DMS79 treated with DMSO at 0.1 percent for 48 hours (cell line): ENCODE data around the gene CDC20B.
"Not testable (repeated sequence)": the region's sequence is repeated elsewhere in the genome, so short reads cannot be mapped to it uniquely, and the experiment has no call there.

Experiments
- DNase-seq: peaks from one replicate; lab custom pipeline; 2025; lab: John Stamatoyannopoulos, UW

CDC20B gene

DNA sequence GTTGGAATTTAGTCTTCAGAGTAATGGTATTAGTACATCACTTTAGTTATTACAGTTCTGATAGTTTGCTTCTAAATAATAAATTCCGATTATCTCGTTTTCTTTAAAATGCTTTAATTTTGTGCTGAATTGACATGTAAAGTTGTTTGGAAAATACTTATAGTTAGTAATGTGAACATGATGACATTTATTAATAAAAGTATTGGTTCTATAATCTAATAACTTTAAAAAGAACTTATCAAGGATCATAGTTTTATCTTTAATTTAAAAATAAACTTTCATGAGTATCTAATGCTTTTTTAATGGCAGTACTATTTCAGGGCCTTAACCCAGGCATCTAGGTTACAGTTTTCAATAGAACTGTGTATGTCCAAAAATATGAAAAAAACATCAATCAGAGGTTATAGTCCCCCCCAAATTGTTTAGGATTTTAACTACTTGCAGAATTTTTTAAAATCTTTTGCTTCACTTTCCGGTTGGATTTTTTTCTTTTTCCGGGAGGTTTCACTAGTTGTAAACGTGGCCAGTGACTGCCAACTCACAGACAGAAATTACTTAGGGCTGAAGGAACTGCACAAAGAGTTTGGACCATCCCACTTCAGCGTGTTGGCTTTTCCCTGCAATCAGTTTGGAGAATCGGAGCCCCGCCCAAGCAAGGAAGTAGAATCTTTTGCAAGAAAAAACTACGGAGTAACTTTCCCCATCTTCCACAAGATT lies 12.3 kb downstream of the CDC20B start:
- DNase-seq = no peak

DNA sequence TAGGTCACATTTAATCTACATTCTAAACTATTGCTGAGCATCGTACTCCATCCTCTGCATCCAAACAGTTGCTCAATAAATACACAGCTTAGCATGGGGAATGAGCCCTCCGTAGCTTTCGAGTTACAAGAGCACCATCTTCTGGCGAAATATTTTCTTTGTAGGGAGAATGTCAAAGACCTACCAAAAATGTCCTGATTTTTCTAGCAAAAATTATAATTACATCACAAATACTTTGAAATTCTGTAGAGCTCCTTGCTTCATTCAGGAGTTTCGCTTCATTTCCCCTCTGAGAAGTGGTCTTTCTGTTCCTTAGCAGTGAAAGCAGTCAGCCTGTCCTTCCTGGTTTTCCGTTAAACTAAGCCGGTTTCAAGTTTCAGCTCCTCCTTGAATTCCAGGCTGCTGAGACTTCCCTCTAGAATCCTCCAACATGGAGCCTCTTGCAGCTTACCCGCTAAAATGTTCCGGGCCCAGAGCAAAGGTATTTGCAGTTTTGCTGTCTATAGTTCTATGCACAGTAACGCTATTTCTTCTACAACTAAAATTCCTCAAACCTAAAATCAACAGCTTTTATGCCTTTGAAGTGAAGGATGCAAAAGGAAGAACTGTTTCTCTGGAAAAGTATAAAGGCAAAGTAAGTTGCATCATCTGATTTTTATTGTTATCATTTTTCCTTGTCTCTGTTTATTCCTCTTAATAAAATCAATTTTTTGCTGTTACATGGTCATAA lies 13.0 kb downstream of the CDC20B start, which contains the start of gene GPX8:
Gene GPX8 (plus strand): TSS at position 409 of the 730 bp plus-strand sequence. CDS start 22 bp downstream, at position 431.
- peak; percentile 18 for DNase-seq

DNA sequence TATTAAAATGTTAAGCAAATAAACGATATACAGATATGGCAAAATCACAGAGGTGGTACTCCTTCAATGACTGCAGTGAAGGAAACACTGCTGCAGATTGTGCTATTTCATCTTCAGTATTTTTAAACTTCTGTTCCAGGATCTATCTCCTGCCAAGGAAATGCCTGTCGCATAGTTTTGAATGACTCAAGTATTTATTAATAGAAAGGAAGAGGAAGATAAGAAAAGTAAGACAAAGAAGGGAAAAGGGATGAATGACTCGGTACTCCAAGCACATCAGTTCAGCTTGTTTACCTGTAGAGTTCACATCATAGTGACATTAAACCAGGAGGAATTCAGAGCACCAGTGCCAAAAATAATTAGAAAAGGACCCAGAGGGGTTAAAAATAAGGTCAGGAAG lies 18.1 kb downstream of the CDC20B start:
- no peak for DNase-seq

DNA sequence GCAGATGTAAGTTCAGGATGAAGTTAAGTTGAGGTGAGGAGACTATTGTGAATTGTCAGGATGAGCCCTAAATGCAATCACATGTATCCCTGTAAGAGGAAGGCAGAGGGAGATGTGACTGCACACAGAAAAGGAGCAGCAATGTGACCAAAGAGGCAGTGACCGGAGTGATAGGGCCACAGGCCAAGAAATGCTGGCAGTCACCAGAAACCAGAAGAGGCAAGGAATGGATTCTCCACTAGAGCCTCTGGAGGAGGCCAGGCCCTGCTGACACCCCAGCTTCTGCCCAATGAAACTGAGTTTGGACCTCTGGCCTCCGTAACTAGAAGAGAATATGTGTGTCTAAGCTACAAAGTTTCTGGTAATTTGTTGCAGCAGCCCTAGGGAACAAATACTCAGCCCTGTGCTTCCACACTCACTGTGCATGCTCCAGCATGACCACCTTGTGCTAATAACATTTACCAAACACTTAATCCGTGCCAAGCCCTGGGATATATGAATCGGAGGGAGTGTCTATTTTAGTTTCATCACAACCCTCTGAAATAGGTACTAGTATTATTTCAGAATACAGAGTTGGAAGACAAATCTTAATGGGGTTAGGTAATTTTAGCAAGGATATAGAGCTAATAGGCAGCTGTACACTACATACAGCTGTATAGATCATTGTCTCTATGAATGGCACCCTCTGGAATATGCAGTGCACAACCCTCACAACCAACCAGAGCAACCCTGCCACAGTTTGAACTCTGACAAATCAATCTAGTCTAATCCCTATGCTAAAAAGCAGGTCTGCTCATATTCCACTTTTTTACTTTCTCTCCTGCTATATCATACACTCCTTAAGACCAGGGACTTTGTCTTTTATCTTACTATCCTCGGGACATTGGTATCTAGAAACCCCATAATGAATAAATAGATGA lies 20.8 kb downstream of the CDC20B start:
- DNase-seq = no peak

DNA sequence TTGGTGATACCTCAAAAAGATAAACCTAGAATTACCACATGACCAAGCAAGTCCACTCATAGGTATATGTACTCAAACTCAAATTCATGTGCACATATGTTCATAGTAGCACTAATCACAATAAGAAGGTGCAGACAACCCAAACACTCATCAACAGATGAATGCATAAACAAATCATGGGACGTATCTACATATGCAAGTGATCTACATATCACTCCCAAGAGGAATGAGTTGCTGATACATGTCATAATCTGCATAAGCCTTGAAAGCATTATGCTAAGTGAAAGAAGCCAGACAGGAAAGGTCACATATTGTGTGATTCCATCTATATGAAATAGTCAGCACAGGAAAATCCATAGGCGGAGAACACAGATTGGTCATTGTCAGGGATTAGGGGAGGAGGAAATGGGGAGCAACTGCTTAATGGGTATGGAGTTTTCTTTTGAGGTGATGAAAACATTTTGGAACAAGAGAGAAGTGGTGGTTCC lies 23.6 kb downstream of the CDC20B start:
- DNase-seq = no peak

- DNase-seq = peak; percentile 31
Observed at GRCh38 chr5:55146543-55147151, 26.3 kb downstream of the CDC20B start.

DNA sequence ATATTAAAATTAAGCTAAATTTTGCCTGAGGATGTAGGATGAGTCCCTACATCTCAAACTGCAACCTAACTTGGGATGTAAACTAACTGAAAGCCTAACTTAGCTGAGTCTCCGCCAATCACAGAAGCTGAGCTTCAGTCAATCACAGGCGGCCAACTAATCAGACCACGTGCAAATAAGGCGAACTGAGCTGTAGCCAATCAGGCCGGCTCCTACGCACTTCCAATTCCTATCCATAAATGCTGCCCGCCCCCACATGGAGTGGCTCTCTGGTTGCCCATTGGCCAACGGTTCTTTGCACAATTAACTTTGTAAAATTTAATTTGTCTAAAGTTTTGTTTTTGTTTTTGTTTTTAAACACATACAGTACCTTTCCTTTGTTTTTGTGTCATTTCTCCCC lies 26.9 kb downstream of the CDC20B start:
- no peak for DNase-seq

DNA sequence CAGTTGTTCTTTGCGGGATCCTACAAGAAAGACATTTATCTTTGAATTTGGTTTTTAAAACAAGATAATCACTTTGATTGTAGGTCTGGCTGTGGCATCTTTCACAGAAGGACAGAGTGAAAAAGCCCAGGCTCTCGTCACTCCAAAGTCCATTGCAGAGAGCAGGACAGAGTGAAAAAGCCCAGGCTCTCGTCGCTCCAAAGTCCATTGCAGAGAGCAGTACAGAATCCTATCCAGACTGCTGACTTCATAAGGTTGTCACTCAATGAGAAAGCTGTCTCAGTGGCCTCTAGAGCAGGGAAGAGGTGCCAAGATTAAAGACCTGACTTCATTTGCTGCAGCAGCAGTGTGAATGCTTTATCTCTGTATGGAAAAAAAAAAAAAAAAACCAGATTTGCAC lies 29.4 kb downstream of the CDC20B start:
- DNase-seq = no peak

- no peak for DNase-seq
Observed at GRCh38 chr5:55141945-55142690, 30.9 kb downstream of the CDC20B start.

DNA sequence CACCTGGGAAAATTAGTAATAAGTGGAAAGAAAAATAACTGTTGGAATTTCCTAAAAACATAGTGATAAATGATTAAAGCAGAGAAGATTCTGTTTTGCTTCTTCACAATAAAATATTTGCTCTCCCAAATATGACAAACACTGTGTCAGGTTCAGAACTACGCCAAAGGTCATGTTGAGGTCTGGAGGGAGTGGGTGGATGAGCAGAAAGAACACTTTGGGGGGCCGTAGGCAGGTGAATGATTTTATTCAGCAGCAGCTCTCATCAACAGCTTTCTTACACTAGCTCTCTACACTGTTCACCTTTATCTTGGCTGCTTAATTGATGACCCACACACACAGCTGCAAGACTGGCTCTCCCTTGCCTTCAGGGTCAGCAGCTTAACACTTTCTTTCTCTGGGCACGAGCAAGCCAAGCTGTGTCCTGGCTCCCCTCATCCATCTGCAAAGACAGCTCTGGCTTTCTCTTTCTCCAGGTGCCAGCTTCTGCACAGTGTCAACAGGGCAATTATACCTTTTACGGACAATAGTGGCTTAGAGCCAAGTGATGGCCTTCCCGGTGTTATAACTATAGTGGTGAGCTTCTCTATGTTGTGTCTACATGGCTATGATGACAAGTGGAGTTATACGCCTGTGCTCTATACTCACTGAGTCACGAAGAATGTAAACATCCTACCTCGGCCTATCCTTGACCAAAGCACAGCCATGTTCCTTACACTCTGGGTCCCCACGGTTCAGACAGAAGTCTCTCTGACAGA lies 31.9 kb downstream of the CDC20B start:
- DNase-seq = no peak

DNA sequence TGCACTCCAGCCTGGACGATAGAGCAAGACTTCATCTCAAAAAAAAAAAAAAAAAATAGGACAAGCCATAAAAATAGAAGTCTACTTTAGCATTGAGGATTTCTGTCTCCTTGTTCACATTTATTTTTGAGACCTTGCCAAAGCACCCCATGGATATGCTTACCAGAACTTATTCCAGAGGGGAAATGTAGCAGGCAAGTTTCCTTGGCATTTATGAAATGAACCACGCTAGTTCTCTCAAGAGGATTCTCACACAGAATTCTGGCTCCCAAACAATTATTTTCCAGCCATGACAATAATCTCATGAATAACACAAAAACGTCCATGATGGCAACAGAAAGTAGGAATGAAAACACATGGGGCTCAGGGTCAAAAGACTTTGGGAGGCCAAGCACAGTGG lies 36.5 kb downstream of the CDC20B start:
- DNase-seq = no peak

- DNase-seq = no peak
Observed at GRCh38 chr5:55134053-55134722, 38.8 kb downstream of the CDC20B start.

DNA sequence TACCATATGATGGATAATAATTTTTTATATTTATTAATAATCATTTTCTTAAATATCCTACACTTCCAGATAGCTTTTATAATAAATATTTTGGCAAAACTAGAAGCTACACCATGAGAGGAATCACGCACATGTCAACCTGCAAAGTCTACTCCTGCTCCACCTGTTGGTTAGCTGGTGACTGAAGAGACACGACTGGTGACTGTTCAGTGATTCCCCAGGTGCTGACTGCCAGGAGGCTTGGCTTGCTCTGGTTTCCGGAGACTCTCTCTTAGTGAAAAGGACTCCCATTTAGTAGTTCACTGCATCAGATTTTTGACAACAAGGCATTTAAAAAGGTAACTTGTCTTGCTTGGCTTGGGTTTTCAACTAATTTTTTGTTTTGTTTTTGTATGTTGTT lies 49.6 kb downstream of the CDC20B start:
- DNase-seq = no peak

DNA sequence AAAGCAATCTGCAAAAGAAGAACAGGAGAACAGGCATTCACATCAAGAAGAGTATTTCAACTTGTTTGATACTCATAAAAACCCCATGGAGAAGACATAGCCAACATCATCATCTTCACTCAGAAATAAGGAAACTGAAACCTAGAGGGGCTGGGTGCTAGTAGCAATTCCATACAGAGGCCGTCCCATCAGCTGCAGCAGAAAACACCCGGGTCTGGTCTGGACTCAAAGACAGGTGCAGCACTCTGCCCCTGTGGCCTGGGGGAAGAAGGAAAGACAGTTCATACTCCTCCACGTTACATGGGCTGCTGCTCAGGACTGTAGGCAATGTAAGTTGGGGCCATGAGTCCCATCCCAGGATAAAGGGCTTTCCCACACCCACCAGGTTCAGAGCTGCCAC lies 58.9 kb downstream of the CDC20B start:
- DNase-seq = no peak

DNA sequence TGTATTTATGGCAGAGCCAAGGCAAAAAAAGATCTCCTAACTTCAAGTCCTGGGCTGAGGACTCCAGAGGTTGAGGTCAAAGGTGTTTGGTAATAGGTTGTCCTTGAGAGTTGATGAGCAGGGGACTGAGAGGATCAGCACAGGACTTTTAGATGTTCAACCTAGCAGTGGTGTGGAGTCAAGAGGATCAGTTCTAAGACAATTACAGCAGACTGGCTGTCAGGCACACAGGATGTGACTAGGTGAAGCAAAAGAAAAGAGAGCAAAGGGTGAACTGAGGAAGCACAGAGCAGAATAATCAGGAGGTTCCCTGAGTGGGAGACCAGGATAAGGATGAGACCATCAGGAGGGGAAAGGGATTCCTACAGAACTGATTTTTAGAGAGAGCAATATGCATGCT lies 59.6 kb downstream of the CDC20B start:
- DNase-seq = no peak

DNA sequence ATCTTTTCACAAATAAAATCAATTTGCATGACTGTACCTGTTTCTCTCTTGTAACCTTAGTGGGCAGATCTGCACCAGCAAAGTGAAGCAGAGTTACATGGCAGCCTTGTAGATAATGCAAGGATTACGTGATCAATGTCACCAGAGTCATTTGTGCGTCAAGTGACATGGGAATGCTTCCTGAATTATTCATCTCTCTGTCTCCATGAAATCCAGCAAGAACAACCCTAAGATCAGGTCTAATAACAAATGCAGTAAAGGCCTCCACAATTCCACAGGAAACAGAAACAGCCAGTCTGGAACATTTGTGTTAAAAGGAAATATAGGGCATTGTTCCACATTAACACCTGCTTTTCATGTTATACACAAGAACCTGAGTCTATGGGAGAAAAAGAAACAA lies 62.8 kb downstream of the CDC20B start:
- no peak for DNase-seq

- DNase-seq = no peak
Observed at GRCh38 chr5:55108661-55109060, 64.3 kb downstream of the CDC20B start.

DNA sequence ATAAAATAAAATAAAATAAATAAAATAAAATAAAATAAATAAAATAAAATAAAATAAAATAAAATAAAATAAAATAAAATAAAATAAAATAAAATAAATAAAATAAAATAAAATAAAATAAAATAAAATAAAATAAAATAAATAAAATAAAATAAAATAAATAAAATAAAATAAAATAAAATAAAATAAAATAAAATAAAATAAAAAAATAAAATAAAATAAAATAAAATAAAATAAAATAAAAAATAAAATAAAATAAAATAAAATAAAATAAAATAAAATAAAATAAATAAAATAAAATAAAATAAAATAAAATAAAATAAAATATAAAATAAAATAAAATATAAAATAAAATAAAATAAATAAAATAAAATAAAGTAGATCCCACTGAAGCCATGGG lies 67.0 kb downstream of the CDC20B start:
- DNase-seq = not testable (repeated sequence)

- DNase-seq = no peak
Observed at GRCh38 chr5:55104946-55105701, 67.9 kb downstream of the CDC20B start.
